LHCN-M2 (cell line): ENCODE data around the gene TRAK1. TPM values are rescaled to one million over a fixed set of nuclear protein-coding genes. Genes with fewer than 3 reads are reported as not detected.

Source experiments
- DNase-seq: peaks from one replicate; pipeline ENCODE4 v3.0.0-alpha.2; 2012; ENCODE audit warnings: low read depth
- total RNA-seq: library from RNA; depleted of rRNA; stranded (reverse); fragments of >200 nt; gene quantifications from 2 replicates; pipeline ENCODE4 v1.2.3, GENCODE V29; 2014

TRAK1 gene
- total RNA-seq, 1 experiment from 2014 or later = 20.7 TPM

GRCh38 chr3:42177068-42177800 is 86.1 kb downstream of the TRAK1 start:
- DNase-seq = no peak

GRCh38 chr3:42177801-42178150 is 86.6 kb downstream of the TRAK1 start:
- DNase-seq = no peak

GRCh38 chr3:42179110-42179725 is 88.1 kb downstream of the TRAK1 start:
- DNase-seq = peak; percentile 85

GRCh38 chr3:42180901-42181300 is 89.7 kb downstream of the TRAK1 start:
- no peak for DNase-seq

GRCh38 chr3:42182555-42182954 is 91.4 kb downstream of the TRAK1 start:
- DNase-seq = peak; percentile 18

- no peak for DNase-seq
Measured at GRCh38 chr3:42183991-42184632, 93.0 kb downstream of the TRAK1 start.

- DNase-seq = peak; percentile 19
Measured at GRCh38 chr3:42184651-42185443, 93.7 kb downstream of the TRAK1 start.

GRCh38 chr3:42187936-42188335 is 96.8 kb downstream of the TRAK1 start:
- no peak for DNase-seq

- DNase-seq = no peak
Measured at GRCh38 chr3:42188376-42188775, 97.2 kb downstream of the TRAK1 start.

GRCh38 chr3:42189001-42189460 is 97.9 kb downstream of the TRAK1 start:
- no peak for DNase-seq

- DNase-seq = no peak
Measured at GRCh38 chr3:42189736-42190135, 98.6 kb downstream of the TRAK1 start.

- DNase-seq = peak; percentile 47
Measured at GRCh38 chr3:42190701-42191442, 99.7 kb downstream of the TRAK1 start.

- DNase-seq = no peak
Measured at GRCh38 chr3:42191443-42191747, 100.2 kb downstream of the TRAK1 start.

- DNase-seq = peak; percentile 43
Measured at GRCh38 chr3:42192334-42193200, 101.4 kb downstream of the TRAK1 start.

GRCh38 chr3:42194943-42195510 is 103.9 kb downstream of the TRAK1 start:
- no peak for DNase-seq

GRCh38 chr3:42195879-42196330 is 104.7 kb downstream of the TRAK1 start:
- no peak for DNase-seq

GRCh38 chr3:42198709-42199108 is 107.6 kb downstream of the TRAK1 start:
- no peak for DNase-seq

GRCh38 chr3:42202217-42202865 is 111.2 kb downstream of the TRAK1 start:
- DNase-seq = no peak

GRCh38 chr3:42204867-42205599 is 113.9 kb downstream of the TRAK1 start:
- DNase-seq = no peak
